ENCODE results near the gene AKR1C1. TPM values are rescaled to one million over a fixed set of nuclear protein-coding genes. Genes with fewer than 3 reads are reported as not detected.
"Not testable (repeated sequence)": the region's sequence is repeated elsewhere in the genome, so short reads cannot be mapped to it uniquely, and the experiment has no call there.

The AKR1C1 gene
- total RNA-seq, 1 experiment from 2014 or later = 1.9 TPM

- not testable (repeated sequence) for H3K4me1 Mint-ChIP-seq; H3K36me3 Mint-ChIP-seq (ENCODE audit: insufficient read depth in 1 of 3, low read depth in 3 of 3)
Observed at GRCh38 chr10:5011392-5011791, 48.2 kb downstream of the AKR1C1 start.

More at GRCh38 chr10:5011392-5011791, 48.2 kb downstream of the AKR1C1 start:
- not testable (repeated sequence) for H3K79me1 ChIP-seq (ENCODE audit: insufficient read depth, low read depth, low read length, poor library complexity, severe bottlenecking); H4K5ac ChIP-seq (ENCODE audit: insufficient read length, low read depth, low read length); H2BK120ac ChIP-seq (ENCODE audit: low read depth, low read length, poor library complexity, severe bottlenecking); H3K27ac Mint-ChIP-seq; H3K79me2 ChIP-seq (ENCODE audit: insufficient read depth, low read length); H3K4me2 ChIP-seq (ENCODE audit: insufficient read depth, insufficient read length, low read length); H3K18ac ChIP-seq (ENCODE audit: insufficient read length, low read depth, low read length); H3K4me3 Mint-ChIP-seq; H3K9ac ChIP-seq (ENCODE audit: extremely low read depth, insufficient read length, low read length); H4K8ac ChIP-seq (replicated peaks; ENCODE audit: insufficient read length, low read depth, low read length); H2BK5ac ChIP-seq (ENCODE audit: insufficient read length, low read length); H4K91ac ChIP-seq (ENCODE audit: insufficient read length, low read depth, low read length); H3K4ac ChIP-seq (ENCODE audit: low read depth, low read length); H3K56ac ChIP-seq (ENCODE audit: insufficient read length, low read depth, low read length); H3K23me2 ChIP-seq (ENCODE audit: insufficient read length, low read depth, low read length, poor library complexity, severe bottlenecking); H3K4me1 ChIP-seq (ENCODE audit: insufficient read depth, low read length); H2AK5ac ChIP-seq (ENCODE audit: insufficient read length, low read length); H2BK12ac ChIP-seq (ENCODE audit: insufficient read length, low read depth, low read length); H3K14ac ChIP-seq (ENCODE audit: insufficient read depth, low read length); DNase-seq; H3T11ph ChIP-seq (ENCODE audit: low read length); H3K27ac ChIP-seq (ENCODE audit: insufficient read length, low read depth, low read length); H3K27me3 Mint-ChIP-seq (ENCODE audit: low read depth); H2BK20ac ChIP-seq (ENCODE audit: low read depth, low read length, poor library complexity, severe bottlenecking); H2BK15ac ChIP-seq (ENCODE audit: low read depth, low read length); H3K23ac ChIP-seq (ENCODE audit: insufficient read length, low read depth, low read length); H3K27me3 ChIP-seq (ENCODE audit: insufficient read depth, low read length); H2AFZ ChIP-seq (ENCODE audit: low read length); H4K20me1 ChIP-seq (ENCODE audit: control insufficient read depth, insufficient read depth, insufficient read length); H3K9me3 ChIP-seq (ENCODE audit: control insufficient read depth, low read depth, low read length)
- WGBS (ENCODE audit: extremely low coverage, insufficient read length, low lambda C conversion rate) = no CpG with 5 or more reads among the region's 2 CpGs
- peaks cover 3 to 28% of the 10 kb centered on the region in 2 experiments for H3K9me3 Mint-ChIP-seq

Measured in H9 (cell line).